ENCODE measurements around the gene ADAM10.

The ADAM10 gene

GRCh38 chr15:58573270-58573669, 176.2 kb downstream of the ADAM10 start:
- no peak for DNase-seq

- DNase-seq, result no peak
Measured at GRCh38 chr15:58572521-58572920, 177.0 kb downstream of the ADAM10 start.

GRCh38 chr15:58571491-58571890, 178.0 kb downstream of the ADAM10 start:
- DNase-seq, result no peak

- no peak for DNase-seq
Measured at GRCh38 chr15:58569455-58569854, 180.1 kb downstream of the ADAM10 start.

GRCh38 chr15:58568157-58568571, 181.3 kb downstream of the ADAM10 start:
- DNase-seq, result peak; percentile 68

- DNase-seq, result no peak
Measured at GRCh38 chr15:58566029-58566428, 183.5 kb downstream of the ADAM10 start.

GRCh38 chr15:58565619-58566018, 183.9 kb downstream of the ADAM10 start:
- no peak for DNase-seq

- DNase-seq, result no peak
Measured at GRCh38 chr15:58564981-58565380, 184.5 kb downstream of the ADAM10 start.

GRCh38 chr15:58562135-58562534, 187.4 kb downstream of the ADAM10 start:
- no peak for DNase-seq

- no peak for DNase-seq
Measured at GRCh38 chr15:58561321-58561720, 188.2 kb downstream of the ADAM10 start.

GRCh38 chr15:58559904-58560588, 189.5 kb downstream of the ADAM10 start:
- DNase-seq, result no peak

- no peak for DNase-seq
Measured at GRCh38 chr15:58558777-58559176, 190.7 kb downstream of the ADAM10 start.

- peak; percentile 94 for DNase-seq
Measured at GRCh38 chr15:58556541-58556940, 193.0 kb downstream of the ADAM10 start.

GRCh38 chr15:58556028-58556361, 193.5 kb downstream of the ADAM10 start:
- DNase-seq, result no peak

GRCh38 chr15:58555162-58556027, 194.1 kb downstream of the ADAM10 start:
- DNase-seq, result peak; percentile 52

- DNase-seq, result no peak
Measured at GRCh38 chr15:58554758-58555157, 194.7 kb downstream of the ADAM10 start.

GRCh38 chr15:58553365-58553918, 196.1 kb downstream of the ADAM10 start:
- no peak for DNase-seq

GRCh38 chr15:58552505-58553364, 196.8 kb downstream of the ADAM10 start:
- no peak for DNase-seq

GRCh38 chr15:58551764-58552504, 197.6 kb downstream of the ADAM10 start:
- peak; percentile 88 for DNase-seq

- no peak for DNase-seq
Measured at GRCh38 chr15:58551084-58551763, 198.3 kb downstream of the ADAM10 start.

GRCh38 chr15:58549785-58550074, 199.8 kb downstream of the ADAM10 start:
- no peak for DNase-seq
